Uterus (tissue), 4 donors: ENCODE data around the gene RAB22A. TPM values are rescaled to one million over a fixed set of nuclear protein-coding genes. Genes with fewer than 3 reads are reported as not detected.

Experiments used
- DNase-seq, 2 donors: peaks; one replicate each; pipeline ENCODE4 v3.0.0-alpha.2; 2019 to 2020
- H3K27ac ChIP-seq, 2 donors: fragments of 200-600 bp; sonication (generic); 1 replicate in 1 of 2; 2 replicates in 1 of 2; pipeline ENCODE4 v1.5.1; 2016 to 2018
- H3K27me3 ChIP-seq, 2 donors: fragments of 200-600 bp; sonication (generic); one replicate each; pipeline ENCODE4 v1.5.1; 2018 to 2019; ENCODE audit warnings: control low read depth in 1 of 2
- H3K36me3 ChIP-seq, 2 donors: fragments of 200-600 bp; sonication (generic); one replicate each; pipeline ENCODE4 v1.5.1; 2019; ENCODE audit warnings: control low read depth in 1 of 2
- H3K4me1 ChIP-seq, 2 donors: fragments of 200-600 bp; sonication (generic); one replicate each; pipeline ENCODE4 v1.5.1; 2018 to 2019; ENCODE audit warnings: control low read depth in 1 of 2
- H3K4me3 ChIP-seq, 2 donors: fragments of 200-600 bp; sonication (generic); 1 replicate in 1 of 2; 2 replicates in 1 of 2; pipeline ENCODE4 v1.5.1; 2018 to 2019; ENCODE audit warnings: mild to moderate bottlenecking in 1 of 2
- H3K9me3 ChIP-seq, 2 donors: fragments of 200-600 bp; sonication (generic); one replicate each; pipeline ENCODE4 v1.5.1; 2019; ENCODE audit warnings: control low read depth in 1 of 2
- POLR2A ChIP-seq, 2 donors: fragments of 450-650 bp; IDR thresholded peaks; one replicate each; pipeline ENCODE4 v1.6.1; 2016; ENCODE audit warnings: antibody characterized with exemption in 2 of 2, mild to moderate bottlenecking in 1 of 2, moderate library complexity in 1 of 2
- intact Hi-C: fragments of 100-400 bp; cut with DNase I; formaldehyde crosslinking; loops from one replicate; pipeline ENCODE4 v1.15.1; 2023; ENCODE audit warnings: low total_unique reads
- total RNA-seq, 4 donors: library from RNA; depleted of rRNA in 3 of 4; stranded (reverse); fragments of >200 nt in 3 of 4; gene quantifications; one replicate each; pipeline versions ENCODE4 v1.1.0 to v1.2.4, GENCODE V29; 2014 to 2023
- TF ChIP-seq, protein P1 (sequence below), 4 experiments: fragments of 200-600 bp in 2 of 4; fragments of 450-650 bp in 2 of 4; sonication (generic) in 2 of 4; IDR thresholded peaks; one replicate each; pipeline ENCODE4 v1.5.1; 2016 to 2019; ENCODE audit warnings: antibody characterized with exemption in 4 of 4, mild to moderate bottlenecking in 2 of 4, moderate library complexity in 1 of 4
- donor health status: DM: yes; HTN: yes; CAD: no.

Gene RAB22A
- total RNA-seq, 4 donors from 2014 or later: 9.5 to 29.7 (median 23.3) TPM

DNA sequence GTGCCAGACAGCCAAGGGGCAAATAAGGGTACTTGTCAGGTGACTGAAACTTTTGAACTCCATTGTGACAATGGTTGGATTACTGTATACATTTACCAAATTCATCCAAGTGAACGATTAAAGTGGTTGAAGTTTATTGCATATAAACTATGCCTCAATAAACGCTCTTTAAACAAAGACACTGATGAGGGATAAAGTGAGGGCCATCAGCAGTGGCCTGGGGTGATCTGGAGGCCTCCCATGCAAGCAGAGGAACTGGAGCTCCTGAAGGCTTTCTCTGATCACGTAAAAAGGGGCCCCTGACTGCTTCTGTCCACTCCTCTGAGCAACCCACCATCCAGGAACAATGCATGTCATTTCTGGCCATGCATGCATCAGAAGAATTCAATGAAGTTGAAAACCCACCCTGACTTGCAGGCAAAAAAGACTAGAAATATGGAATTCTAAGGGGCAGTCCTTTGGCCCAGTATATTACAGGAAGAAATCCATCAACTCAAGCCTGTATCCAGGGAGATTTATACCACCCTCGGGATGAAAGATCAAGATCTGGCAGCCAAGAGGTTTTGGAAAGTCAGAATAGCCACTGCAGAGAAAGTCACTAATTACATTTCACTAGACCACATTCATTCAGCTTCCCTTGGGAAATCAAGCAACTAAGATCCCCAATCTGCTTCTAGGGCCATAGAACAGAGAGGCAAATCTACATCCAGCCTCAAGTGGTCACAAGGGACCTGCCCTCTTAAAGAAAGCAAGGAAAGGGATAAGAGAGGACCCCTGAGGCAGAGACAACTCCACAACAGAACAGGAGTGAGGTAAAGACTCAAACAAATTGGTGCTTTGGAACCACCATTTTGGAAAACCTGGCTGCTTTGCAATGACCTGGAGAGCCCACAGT lies 31.7 kb upstream of the RAB22A start:
- Histone ChIP-seq H3K9me3 (no peaks in the 10 kb centered on the region), H3K27ac (no peak overlapping the region), H3K4me3 (no peak overlapping the region), H3K4me1 (no peaks in the 10 kb centered on the region), H3K27me3 (no peaks in the 10 kb centered on the region), H3K36me3 (no peaks in the 10 kb centered on the region)
- intact Hi-C loops: no loop called here
- TF ChIP-seq, protein P1, sequence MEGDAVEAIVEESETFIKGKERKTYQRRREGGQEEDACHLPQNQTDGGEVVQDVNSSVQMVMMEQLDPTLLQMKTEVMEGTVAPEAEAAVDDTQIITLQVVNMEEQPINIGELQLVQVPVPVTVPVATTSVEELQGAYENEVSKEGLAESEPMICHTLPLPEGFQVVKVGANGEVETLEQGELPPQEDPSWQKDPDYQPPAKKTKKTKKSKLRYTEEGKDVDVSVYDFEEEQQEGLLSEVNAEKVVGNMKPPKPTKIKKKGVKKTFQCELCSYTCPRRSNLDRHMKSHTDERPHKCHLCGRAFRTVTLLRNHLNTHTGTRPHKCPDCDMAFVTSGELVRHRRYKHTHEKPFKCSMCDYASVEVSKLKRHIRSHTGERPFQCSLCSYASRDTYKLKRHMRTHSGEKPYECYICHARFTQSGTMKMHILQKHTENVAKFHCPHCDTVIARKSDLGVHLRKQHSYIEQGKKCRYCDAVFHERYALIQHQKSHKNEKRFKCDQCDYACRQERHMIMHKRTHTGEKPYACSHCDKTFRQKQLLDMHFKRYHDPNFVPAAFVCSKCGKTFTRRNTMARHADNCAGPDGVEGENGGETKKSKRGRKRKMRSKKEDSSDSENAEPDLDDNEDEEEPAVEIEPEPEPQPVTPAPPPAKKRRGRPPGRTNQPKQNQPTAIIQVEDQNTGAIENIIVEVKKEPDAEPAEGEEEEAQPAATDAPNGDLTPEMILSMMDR (IDR thresholded peaks at IDR 0.05): no peak
- TF ChIP-seq POLR2A (IDR thresholded peaks at IDR 0.05): no peak
- DNase-seq: no peak

DNA sequence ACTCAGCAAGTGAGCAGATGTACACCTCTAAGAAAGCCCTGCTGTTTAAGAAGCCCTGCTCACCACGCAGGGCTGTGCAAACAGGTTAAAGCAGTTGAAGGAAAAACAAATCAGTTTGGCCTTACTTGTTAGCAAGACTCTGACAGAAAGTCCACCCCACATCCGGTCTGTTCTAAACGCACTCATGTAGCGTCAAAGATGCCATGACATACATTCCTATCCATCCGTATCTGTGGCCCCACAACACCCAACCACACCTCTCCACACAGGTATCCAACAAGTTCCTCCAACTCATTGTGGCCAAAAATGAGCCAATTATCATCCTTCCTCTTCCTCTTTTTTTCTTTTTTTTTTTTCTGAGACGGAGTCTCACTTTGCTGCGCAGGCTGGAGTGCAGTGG lies 22.8 kb upstream of the RAB22A start:
- Histone ChIP-seq H3K9me3 (no peaks in the 10 kb centered on the region), H3K27ac (no peak overlapping the region), H3K4me1 (no peaks in the 10 kb centered on the region), H3K4me3 (no peak overlapping the region), H3K27me3 (no peaks in the 10 kb centered on the region), H3K36me3 (no peaks in the 10 kb centered on the region)
- intact Hi-C loops: no loop called here
- no peak for DNase-seq
- TF ChIP-seq, protein P1 (IDR thresholded peaks at IDR 0.05): no peak
- TF ChIP-seq POLR2A (IDR thresholded peaks at IDR 0.05): no peak

DNA sequence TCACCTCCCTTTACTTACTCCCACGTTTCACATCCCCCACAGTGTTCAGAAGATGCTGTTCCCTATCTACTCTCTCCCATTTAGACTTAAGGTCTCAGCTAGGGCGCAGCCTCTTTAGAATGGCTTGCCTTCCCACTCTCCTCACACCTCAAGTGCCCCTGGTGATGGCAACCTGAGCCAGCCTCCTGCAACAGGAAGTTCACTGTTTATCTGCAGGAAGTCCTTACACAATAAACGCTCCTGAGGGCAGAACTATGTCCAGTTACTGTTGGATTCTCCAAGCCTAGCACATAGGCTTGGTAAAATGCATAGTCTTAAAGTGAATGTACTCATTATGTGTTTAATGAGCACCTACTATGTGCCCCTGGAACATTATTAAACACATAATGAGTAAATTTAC lies 21.9 kb upstream of the RAB22A start:
- Histone ChIP-seq H3K4me3 (no peak overlapping the region), H3K4me1 (no peaks in the 10 kb centered on the region), H3K27ac (no peak overlapping the region), H3K36me3 (no peaks in the 10 kb centered on the region), H3K9me3 (no peaks in the 10 kb centered on the region), H3K27me3 (no peaks in the 10 kb centered on the region)
- TF ChIP-seq POLR2A (IDR thresholded peaks at IDR 0.05): no peak
- TF ChIP-seq, protein P1 (IDR thresholded peaks at IDR 0.05): no peak
- intact Hi-C loops: no loop called here
- DNase-seq: no peak

DNA sequence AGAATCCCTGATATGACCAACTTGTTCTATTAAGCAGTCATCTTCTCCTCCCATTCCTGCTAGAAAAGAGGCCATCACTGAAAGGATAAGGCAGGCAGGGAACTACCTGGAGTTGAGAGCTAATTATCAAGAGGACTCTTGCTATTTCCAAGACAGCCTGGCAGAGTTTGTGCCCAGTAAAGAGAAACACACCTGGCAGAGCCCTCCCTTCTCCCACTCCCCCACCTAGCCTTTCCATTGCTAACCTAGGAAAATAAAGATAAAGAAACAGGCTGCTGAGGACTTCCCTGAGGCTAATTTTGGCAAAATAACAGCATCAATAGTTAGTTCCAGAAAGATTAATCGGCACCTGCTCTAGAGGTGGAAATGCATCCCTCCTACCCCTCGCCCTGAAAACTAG lies 20.4 kb upstream of the RAB22A start:
- H3K27ac ChIP-seq: no peak overlapping the region
- DNase-seq: no peak

DNA sequence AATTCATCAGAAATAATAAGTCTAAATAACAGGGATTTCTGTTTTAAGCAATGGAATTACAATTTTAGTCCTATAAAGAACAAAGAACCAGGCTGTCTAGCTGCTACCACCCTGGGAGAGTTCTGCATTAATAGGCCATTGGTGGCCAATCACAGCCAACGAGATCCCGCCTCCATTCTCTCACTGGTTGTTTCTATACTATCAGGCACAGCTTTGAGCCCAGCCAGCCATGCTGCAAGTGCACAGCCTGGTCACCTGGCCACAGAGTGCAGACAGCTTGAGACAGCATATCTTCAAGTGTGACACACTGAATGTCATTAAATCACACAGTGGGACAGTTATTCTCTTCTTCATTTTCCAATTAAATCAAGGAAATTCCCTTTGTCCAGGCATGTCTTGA lies 16.1 kb upstream of the RAB22A start:
- no peak for DNase-seq
- intact Hi-C loops: no loop called here
- Histone ChIP-seq H3K4me1 (no peaks in the 10 kb centered on the region), H3K27ac (no peak overlapping the region), H3K36me3 (no peaks in the 10 kb centered on the region), H3K27me3 (no peaks in the 10 kb centered on the region), H3K9me3 (no peaks in the 10 kb centered on the region), H3K4me3 (no peak overlapping the region)
- TF ChIP-seq POLR2A (IDR thresholded peaks at IDR 0.05): no peak
- TF ChIP-seq, protein P1 (IDR thresholded peaks at IDR 0.05): no peak

More for the DNA sequence above, 20.4 kb upstream of the RAB22A start:
- Histone ChIP-seq H3K27me3 (no peaks in the 10 kb centered on the region), H3K4me1 (no peaks in the 10 kb centered on the region), H3K9me3 (no peaks in the 10 kb centered on the region), H3K4me3 (no peak overlapping the region), H3K36me3 (no peaks in the 10 kb centered on the region)
- TF ChIP-seq, protein P1 (IDR thresholded peaks at IDR 0.05): no peak
- TF ChIP-seq POLR2A (IDR thresholded peaks at IDR 0.05): no peak
- intact Hi-C loops: no loop called here
